Esophagus mucosa (tissue), 1 donor: ENCODE measurements around the gene RFXAP. TPM values are rescaled to one million over a fixed set of nuclear protein-coding genes. Genes with fewer than 3 reads are reported as not detected.

Experiments
- ATAC-seq: fragments of 200-7000 bp; cut with Tn5 transposase; one replicate; pipeline ENCODE4 v1.9.1; 2020
- total RNA-seq: library from RNA; stranded (reverse); gene quantifications from one replicate; pipeline ENCODE4 v1.2.4, GENCODE V29; 2023
- donor health status: DM: yes; HTN: yes; CAD: no.

The RFXAP gene
- total RNA-seq, 1 donor from 2014 or later, result 2.6 TPM

- ATAC-seq, result no peak
Measured at GRCh38 chr13:36817996-36818803, 822 bp upstream of the RFXAP start.

- ATAC-seq, result peak; percentile 19
Measured at GRCh38 chr13:36819739-36820090, 693 bp downstream of the RFXAP start.

- no peak for ATAC-seq
Measured at GRCh38 chr13:36820222-36820621, 1.2 kb downstream of the RFXAP start.

GRCh38 chr13:36822785-36823184 is 3.8 kb downstream of the RFXAP start:
- no peak for ATAC-seq

- no peak for ATAC-seq
Measured at GRCh38 chr13:36829753-36830152, 10.7 kb downstream of the RFXAP start.

- ATAC-seq, result no peak
Measured at GRCh38 chr13:36831291-36831690, 12.3 kb downstream of the RFXAP start.

- peak; percentile 18 for ATAC-seq
Measured at GRCh38 chr13:36834299-36834698, 15.3 kb downstream of the RFXAP start.

- peak; percentile 23 for ATAC-seq
Measured at GRCh38 chr13:36837354-36838092, 18.5 kb downstream of the RFXAP start.

GRCh38 chr13:36839281-36839680 is 20.3 kb downstream of the RFXAP start:
- ATAC-seq, result no peak

GRCh38 chr13:36839981-36840380 is 21.0 kb downstream of the RFXAP start:
- ATAC-seq, result no peak

- no peak for ATAC-seq
Measured at GRCh38 chr13:36840718-36841250, 21.8 kb downstream of the RFXAP start.

GRCh38 chr13:36841391-36841790 is 22.4 kb downstream of the RFXAP start:
- peak; percentile 32 for ATAC-seq

GRCh38 chr13:36847606-36848005 is 28.6 kb downstream of the RFXAP start:
- ATAC-seq, result no peak

GRCh38 chr13:36848199-36848982 is 29.4 kb downstream of the RFXAP start:
- peak; percentile 66 for ATAC-seq

- no peak for ATAC-seq
Measured at GRCh38 chr13:36850790-36851438, 31.9 kb downstream of the RFXAP start.

GRCh38 chr13:36857253-36857652 is 38.2 kb downstream of the RFXAP start:
- ATAC-seq, result no peak

- ATAC-seq, result peak; percentile 51
Measured at GRCh38 chr13:36858290-36858689, 39.3 kb downstream of the RFXAP start.

GRCh38 chr13:36859259-36859658 is 40.2 kb downstream of the RFXAP start:
- ATAC-seq, result no peak

- peak; percentile 20 for ATAC-seq
Measured at GRCh38 chr13:36862002-36862685, 43.1 kb downstream of the RFXAP start.

GRCh38 chr13:36862722-36863121 is 43.7 kb downstream of the RFXAP start:
- ATAC-seq, result no peak

- no peak for ATAC-seq
Measured at GRCh38 chr13:36865265-36865664, 46.2 kb downstream of the RFXAP start.

- no peak for ATAC-seq
Measured at GRCh38 chr13:36866232-36866631, 47.2 kb downstream of the RFXAP start.
